GM18867 (cell line): ENCODE results near the gene ICAM4.

Experiments used
- ATAC-seq: cut with Tn5 transposase; IDR thresholded peaks from one replicate; pipeline ENCODE4 v1.9.1; 2021; ENCODE audit warnings: mild to moderate bottlenecking, moderate library complexity; ENCODE audit not compliant: unreplicated experiment

ICAM4 gene

GRCh38 chr19:10317045-10317856 lies 30.5 kb downstream of the ICAM4 start:
- no peak for ATAC-seq

- ATAC-seq, result no peak
These were observed 31.2 kb downstream of the ICAM4 start for GRCh38 chr19:10317857-10318462.

GRCh38 chr19:10318807-10319682 lies 32.3 kb downstream of the ICAM4 start:
- ATAC-seq, result no peak

GRCh38 chr19:10320602-10321416 lies 34.1 kb downstream of the ICAM4 start:
- no peak for ATAC-seq

- no peak for ATAC-seq
These were observed 34.7 kb downstream of the ICAM4 start for GRCh38 chr19:10321417-10321797.

GRCh38 chr19:10321874-10322835 lies 35.4 kb downstream of the ICAM4 start:
- ATAC-seq, result no peak

- no peak for ATAC-seq
These were observed 39.0 kb downstream of the ICAM4 start for GRCh38 chr19:10325732-10326131.

GRCh38 chr19:10327793-10328192 lies 41.0 kb downstream of the ICAM4 start:
- ATAC-seq, result no peak

GRCh38 chr19:10328558-10329429 lies 42.0 kb downstream of the ICAM4 start:
- ATAC-seq, result no peak

GRCh38 chr19:10329555-10329954 lies 42.8 kb downstream of the ICAM4 start:
- ATAC-seq, result no peak

- ATAC-seq, result no peak
These were observed 45.6 kb downstream of the ICAM4 start for GRCh38 chr19:10332158-10332964.

- peak; percentile 90 for ATAC-seq
These were observed 46.4 kb downstream of the ICAM4 start, which contains the start of gene RAVER1 for GRCh38 chr19:10332965-10333757. TSS of gene RAVER1 (minus strand) at chr19:10333529. CDS start at chr19:10333507, 22 bp downstream.

GRCh38 chr19:10333758-10334587 lies 47.2 kb downstream of the ICAM4 start:
- no peak for ATAC-seq

- no peak for ATAC-seq
These were observed 48.0 kb downstream of the ICAM4 start for GRCh38 chr19:10334588-10335351.

GRCh38 chr19:10335352-10335985 lies 48.7 kb downstream of the ICAM4 start:
- no peak for ATAC-seq
